Naive B cell (primary cell): Measurements from ENCODE around the gene DTNB. TPM values are rescaled to one million over a fixed set of nuclear protein-coding genes. Genes with fewer than 3 reads are reported as not detected.

Experiments used
- ATAC-seq, 2 donors: fragments of 150-1000 bp; cut with Tn5 transposase; 2 replicates each; pipeline ENCODE4 v1.10.0; 2021; ENCODE audit warnings: low read depth in 2 of 2, mild to moderate bottlenecking in 2 of 2, moderate library complexity in 2 of 2
- DNase-seq: peaks from one replicate; pipeline ENCODE4 v3.0.0; 2022
- H3K27ac Mint-ChIP-seq, 6 donors: one replicate each; pipeline ENCODE4 v1.8.0; 2020 to 2022; ENCODE audit warnings: mild to moderate bottlenecking in 6 of 6, mixed read lengths in 6 of 6, moderate library complexity in 5 of 6, inconsistent platforms in 2 of 6
- H3K27me3 Mint-ChIP-seq, 3 donors: one replicate each; pipeline ENCODE4 v1.8.0; 2021 to 2022; ENCODE audit warnings: mixed read lengths in 3 of 3, mild to moderate bottlenecking in 1 of 3
- H3K36me3 Mint-ChIP-seq, 2 donors: one replicate each; pipeline ENCODE4 v1.8.0; 2020 to 2022; ENCODE audit warnings: mixed read lengths in 2 of 2, inconsistent platforms in 1 of 2, mild to moderate bottlenecking in 1 of 2
- H3K4me1 Mint-ChIP-seq, 3 donors: one replicate each; pipeline ENCODE4 v1.8.0; 2020 to 2022; ENCODE audit warnings: mixed read lengths in 3 of 3, inconsistent platforms in 1 of 3, mild to moderate bottlenecking in 1 of 3, moderate library complexity in 1 of 3
- H3K4me3 Mint-ChIP-seq, 8 donors: one replicate each; pipeline ENCODE4 v1.8.0; 2020 to 2022; ENCODE audit warnings: mild to moderate bottlenecking in 8 of 8, mixed read lengths in 8 of 8, moderate library complexity in 8 of 8, inconsistent platforms in 2 of 8
- H3K9me3 Mint-ChIP-seq, 7 donors: one replicate each; pipeline ENCODE4 v1.8.0; 2020 to 2022; ENCODE audit warnings: mixed read lengths in 7 of 7, mild to moderate bottlenecking in 5 of 7, inconsistent platforms in 2 of 7, moderate library complexity in 1 of 7
- polyA plus RNA-seq, 6 donors: library from polyadenylated mRNA; unstranded; fragments of 300-500 nt; fragmentation: Illumina TruSeq; gene quantifications; one replicate each; pipeline ENCODE4 v1.2.3, GENCODE V29; 2021; ENCODE audit warnings: low read depth in 6 of 6

The DTNB gene
- polyA plus RNA-seq, 6 donors from 2014 or later, result 7.8 to 25.4 (median 16.1) TPM

DNA sequence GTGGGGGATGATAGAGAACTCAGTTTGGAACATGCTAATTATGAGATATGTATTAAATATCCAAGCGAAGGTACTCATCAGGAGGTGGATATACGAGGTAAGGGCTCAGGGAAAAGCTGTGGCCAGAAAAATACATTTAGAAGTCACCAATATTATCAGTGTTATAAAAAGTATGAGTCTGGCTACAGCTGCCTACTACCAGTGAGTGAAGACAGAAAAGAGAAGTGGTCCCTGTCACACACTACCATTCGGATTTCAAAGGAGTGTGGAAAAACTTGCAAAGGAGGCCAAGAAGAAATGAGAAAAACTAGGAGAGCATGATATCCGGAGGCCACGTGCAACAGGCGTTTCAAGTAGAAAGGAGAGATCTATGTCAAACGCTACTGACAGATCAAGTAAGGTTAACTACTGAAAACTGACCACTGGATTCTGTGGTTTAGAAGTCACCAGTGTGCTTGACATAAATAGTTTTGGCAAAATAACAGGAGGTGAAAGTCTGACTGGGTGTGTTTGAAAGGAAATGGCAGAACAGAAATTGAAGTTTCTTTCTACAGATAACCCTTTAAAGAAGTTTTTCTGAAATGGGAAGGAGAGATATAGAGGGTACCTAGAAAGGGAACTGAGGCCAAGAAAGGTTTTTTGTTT, 213.0 kb downstream of the DTNB start:
- peak overlapping the region in 2 of 6 donors; percentile 22 to 51 for H3K27ac Mint-ChIP-seq
- H3K4me1 Mint-ChIP-seq, result peaks cover 0 to 14% (median 5%) of the 10 kb centered on the region in 3 donors
- H3K9me3 Mint-ChIP-seq, result peaks cover 0 to 5% (median 0%) of the 10 kb centered on the region in 7 donors
- no peaks in the 10 kb centered on the region for H3K27me3 Mint-ChIP-seq
- ATAC-seq, result no peak
- peaks cover 0 to 9% of the 10 kb centered on the region in 2 donors for H3K36me3 Mint-ChIP-seq
- no peak for DNase-seq
- no peak overlapping the region for H3K4me3 Mint-ChIP-seq

DNA sequence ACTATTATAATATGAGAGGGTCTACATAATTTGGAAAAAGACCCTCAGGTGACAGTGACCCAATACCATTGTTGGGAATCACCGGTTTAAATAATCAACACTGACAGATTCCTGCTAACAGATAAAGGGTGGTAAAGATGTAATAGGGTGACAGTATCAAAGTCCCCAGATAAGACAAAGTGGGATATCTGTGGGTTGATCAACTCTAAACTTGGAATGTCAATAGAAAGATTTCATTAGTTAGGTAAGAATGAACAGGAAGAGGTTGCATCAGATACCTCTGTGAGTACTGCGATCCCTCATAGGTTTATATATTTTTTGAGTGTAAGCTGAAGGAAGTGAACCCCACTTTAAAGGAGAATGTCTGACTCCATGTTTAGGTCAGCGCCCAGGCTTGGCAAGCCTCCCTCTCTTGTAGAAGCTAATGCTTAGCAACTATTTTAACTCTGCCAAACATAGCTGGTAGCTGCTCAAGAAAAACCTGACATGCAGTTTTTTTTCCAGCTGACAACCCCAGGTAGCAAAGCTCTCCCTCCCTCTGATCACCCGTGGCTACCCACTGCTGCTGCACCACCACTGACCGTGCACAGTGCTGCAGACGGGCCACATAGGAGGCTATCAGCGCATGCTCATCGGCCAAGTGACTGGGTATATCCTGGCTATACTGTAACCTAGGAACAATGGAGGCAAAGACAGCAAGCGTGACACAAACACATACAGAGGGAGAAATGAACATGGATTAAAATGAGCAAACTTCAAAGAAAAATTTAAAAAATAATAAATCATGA, 218.4 kb downstream of the DTNB start:
- no peak overlapping the region for H3K4me3 Mint-ChIP-seq
- H3K36me3 Mint-ChIP-seq, result peaks cover 0 to 8% of the 10 kb centered on the region in 2 donors
- no peak for ATAC-seq
- no peaks in the 10 kb centered on the region for H3K27me3 Mint-ChIP-seq
- no peak for DNase-seq
- peaks cover 4 to 10% (median 6%) of the 10 kb centered on the region in 3 donors for H3K4me1 Mint-ChIP-seq
- H3K27ac Mint-ChIP-seq, result peak overlapping the region in 1 of 6 donors; percentile 16
- peaks cover 0 to 2% (median 0%) of the 10 kb centered on the region in 7 donors for H3K9me3 Mint-ChIP-seq

DNA sequence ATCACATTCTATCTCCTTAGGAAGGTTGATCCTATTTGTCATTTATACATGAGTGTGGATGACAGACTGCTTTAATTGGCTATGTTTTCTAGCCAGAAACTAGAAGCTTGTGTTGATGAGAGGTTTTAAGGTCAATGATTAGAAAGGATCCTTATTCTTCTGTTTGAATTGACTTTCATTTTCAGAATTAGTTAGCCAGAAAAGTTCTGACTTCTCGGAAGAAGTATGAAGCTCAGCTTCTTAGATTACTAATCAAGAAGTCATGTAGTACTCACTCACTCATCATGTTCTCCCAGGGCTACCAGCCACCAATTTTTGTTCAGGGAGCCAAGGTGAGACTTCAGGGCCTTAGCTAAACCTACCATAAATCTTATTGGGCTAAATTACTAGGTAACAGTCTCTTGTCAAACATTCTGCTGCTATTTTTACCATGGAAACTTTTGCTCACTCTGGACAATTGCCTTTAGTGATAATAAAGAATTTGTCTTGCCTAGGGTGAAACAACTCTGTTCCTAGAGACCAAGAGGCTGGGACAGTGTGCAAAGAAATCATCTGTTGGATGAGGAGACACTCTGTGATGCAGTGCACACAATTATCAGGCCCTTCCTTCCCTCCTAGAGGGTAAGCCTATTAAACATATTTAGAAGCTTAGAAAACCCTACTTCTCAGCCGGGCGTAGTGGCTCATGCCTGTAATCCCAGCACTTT, 220.0 kb downstream of the DTNB start:
- Mint-ChIP-seq H3K36me3 (peaks cover 0 to 15% of the 10 kb centered on the region in 2 donors), H3K27me3 (no peaks in the 10 kb centered on the region), H3K4me3 (peak overlapping the region in 1 of 8 donors; percentile 61), H3K9me3 (no peaks in the 10 kb centered on the region), H3K27ac (peak overlapping the region in 1 of 6 donors; percentile 44), H3K4me1 (peaks cover 4 to 13% (median 7%) of the 10 kb centered on the region in 3 donors)
- ATAC-seq (no peak), DNase-seq (no peak)

DNA sequence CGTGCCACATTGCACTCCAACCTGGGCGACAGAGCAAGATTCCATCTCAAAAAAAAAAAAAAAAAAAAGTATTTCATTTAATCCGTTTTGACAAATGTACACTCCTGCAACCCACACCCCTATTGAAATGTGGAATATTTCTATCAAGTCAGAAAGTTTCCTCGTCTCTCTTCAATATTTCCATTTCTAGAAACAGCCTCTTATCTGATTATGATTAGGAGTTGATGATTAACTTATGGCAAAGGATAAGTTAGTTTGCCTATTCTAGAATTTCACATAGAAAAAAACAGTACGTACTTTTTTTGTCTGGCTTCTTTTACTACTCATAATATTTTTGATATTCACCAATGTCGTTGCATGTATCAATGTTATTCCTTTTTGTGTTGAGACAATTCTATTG, 224.6 kb downstream of the DTNB start:
- peaks cover 9 to 27% (median 26%) of the 10 kb centered on the region in 3 donors for H3K4me1 Mint-ChIP-seq
- DNase-seq, result no peak
- no peaks in the 10 kb centered on the region for H3K27me3 Mint-ChIP-seq
- H3K36me3 Mint-ChIP-seq, result peaks cover 0 to 22% of the 10 kb centered on the region in 2 donors
- H3K9me3 Mint-ChIP-seq, result no peaks in the 10 kb centered on the region
- H3K27ac Mint-ChIP-seq, result no peak overlapping the region
- no peak for ATAC-seq
- H3K4me3 Mint-ChIP-seq, result no peak overlapping the region

DNA sequence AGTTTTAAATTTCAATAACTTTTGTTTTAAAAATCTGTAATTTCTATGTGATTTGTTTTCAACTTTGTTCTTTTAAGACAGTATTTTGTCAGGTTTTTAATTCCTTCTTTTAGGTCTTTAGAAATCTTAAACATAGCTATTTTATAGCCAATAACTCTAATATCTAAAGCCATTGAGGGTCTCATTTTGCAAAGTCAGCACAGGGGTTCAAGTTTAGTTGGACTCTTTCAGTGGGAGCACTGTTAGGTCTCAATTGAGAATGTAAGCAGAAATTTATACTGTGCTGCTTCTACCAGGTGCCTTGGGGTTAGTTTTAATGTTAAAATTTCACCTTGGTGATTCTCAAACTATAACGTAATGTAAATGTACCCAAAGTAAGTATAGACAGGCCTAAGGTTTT, 226.4 kb downstream of the DTNB start:
- no peak for DNase-seq
- ATAC-seq, result no peak
- peak overlapping the region in 1 of 6 donors; percentile 49 for H3K27ac Mint-ChIP-seq
- no peaks in the 10 kb centered on the region for H3K27me3 Mint-ChIP-seq
- H3K4me3 Mint-ChIP-seq, result no peak overlapping the region
- no peaks in the 10 kb centered on the region for H3K9me3 Mint-ChIP-seq
- peaks cover 0 to 15% of the 10 kb centered on the region in 2 donors for H3K36me3 Mint-ChIP-seq
- peaks cover 9 to 26% (median 19%) of the 10 kb centered on the region in 3 donors for H3K4me1 Mint-ChIP-seq

DNA sequence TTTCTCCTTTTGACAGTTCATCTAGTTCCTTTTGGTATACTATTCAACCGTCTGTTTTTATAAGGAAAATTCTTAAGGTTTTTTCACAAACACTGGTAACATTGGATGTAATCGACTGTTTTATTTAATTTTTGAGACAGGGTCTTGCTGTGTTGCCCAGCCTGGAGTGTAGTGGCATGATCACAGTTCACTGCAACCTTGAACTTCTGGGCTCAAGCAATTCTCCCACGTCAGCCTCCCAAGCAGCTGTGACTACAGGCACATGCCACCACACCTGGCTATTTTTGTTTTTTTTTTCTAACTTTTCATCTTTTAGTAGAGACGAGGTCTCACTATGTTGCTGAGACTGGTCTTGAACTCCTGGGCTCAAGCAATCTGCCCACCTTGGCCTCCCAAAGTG, 227.3 kb downstream of the DTNB start:
- Mint-ChIP-seq H3K27me3 (no peaks in the 10 kb centered on the region), H3K4me3 (no peak overlapping the region), H3K27ac (peak overlapping the region in 2 of 6 donors; percentile 77 to 88), H3K4me1 (peaks cover 5 to 21% (median 19%) of the 10 kb centered on the region in 3 donors), H3K36me3 (peaks cover 0 to 14% of the 10 kb centered on the region in 2 donors), H3K9me3 (no peaks in the 10 kb centered on the region)
- DNase-seq, result no peak
- ATAC-seq, result no peak

DNA sequence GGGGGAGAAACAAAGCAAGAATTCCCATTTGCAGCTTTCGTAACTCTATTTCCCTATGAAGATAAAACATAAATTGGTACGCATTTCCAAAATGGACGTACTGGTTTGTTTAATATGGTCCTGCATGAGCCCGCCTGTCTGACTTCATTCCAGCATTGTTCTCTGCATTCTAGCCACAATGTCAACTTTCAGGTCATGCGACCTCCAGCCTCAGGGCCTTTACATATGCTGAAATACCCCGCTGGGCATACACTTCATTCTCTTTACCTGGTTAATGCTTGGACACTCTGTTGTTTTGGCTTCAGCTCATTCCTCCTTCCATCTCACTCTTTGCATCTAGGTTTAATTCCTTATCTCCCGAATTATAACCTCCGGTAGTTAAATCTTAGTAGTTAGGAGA, 227.9 kb downstream of the DTNB start:
- H3K4me1 Mint-ChIP-seq, result peaks cover 5 to 20% (median 19%) of the 10 kb centered on the region in 3 donors

DNA sequence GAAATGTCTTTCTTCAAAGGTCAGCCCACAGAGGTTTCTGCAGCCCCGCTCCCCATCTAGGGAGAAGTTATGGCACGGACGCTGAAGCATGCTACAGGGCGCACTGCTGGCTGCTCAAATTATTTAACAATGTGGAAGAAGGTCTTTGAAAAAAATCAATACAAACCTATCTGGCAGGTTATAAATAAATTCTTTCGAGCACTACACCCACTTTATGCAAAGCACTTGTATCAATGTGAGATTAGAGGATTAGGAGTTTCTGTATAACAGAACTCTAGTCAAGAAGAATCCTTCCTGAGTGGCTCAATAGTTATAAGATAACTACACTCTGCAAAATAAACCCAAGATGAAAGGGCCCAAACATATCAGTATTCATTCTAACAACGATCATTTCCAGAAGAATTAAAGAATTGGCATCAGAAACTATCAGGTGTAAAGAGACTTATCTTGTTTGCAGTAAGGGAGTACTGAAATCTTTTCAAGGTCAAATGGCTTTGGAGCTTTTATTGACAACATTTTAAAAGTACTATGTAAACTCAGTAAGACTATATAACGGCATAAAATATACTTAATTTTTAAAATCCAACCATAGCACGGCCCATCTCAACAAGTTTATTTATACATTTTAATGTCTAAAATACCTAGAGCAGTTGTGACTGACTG, 228.6 kb downstream of the DTNB start:
- no peaks in the 10 kb centered on the region for H3K9me3 Mint-ChIP-seq
- ATAC-seq (no peak), DNase-seq (no peak)
- H3K36me3 Mint-ChIP-seq, result peaks cover 0 to 14% of the 10 kb centered on the region in 2 donors
- H3K4me3 Mint-ChIP-seq, result peak overlapping the region in 1 of 8 donors; percentile 39
- H3K4me1 Mint-ChIP-seq, result peaks cover 5 to 20% (median 19%) of the 10 kb centered on the region in 3 donors
- peak overlapping the region in 3 of 6 donors; percentile 4 to 56 (median 13) for H3K27ac Mint-ChIP-seq
- H3K27me3 Mint-ChIP-seq, result no peaks in the 10 kb centered on the region

More for the DNA sequence above, 227.9 kb downstream of the DTNB start:
- ATAC-seq (no peak), DNase-seq (no peak)
- Mint-ChIP-seq H3K9me3 (no peaks in the 10 kb centered on the region), H3K27me3 (no peaks in the 10 kb centered on the region), H3K36me3 (peaks cover 0 to 14% of the 10 kb centered on the region in 2 donors), H3K4me3 (peak overlapping the region in 2 of 8 donors; percentile 41 to 45), H3K27ac (no peak overlapping the region)

DNA sequence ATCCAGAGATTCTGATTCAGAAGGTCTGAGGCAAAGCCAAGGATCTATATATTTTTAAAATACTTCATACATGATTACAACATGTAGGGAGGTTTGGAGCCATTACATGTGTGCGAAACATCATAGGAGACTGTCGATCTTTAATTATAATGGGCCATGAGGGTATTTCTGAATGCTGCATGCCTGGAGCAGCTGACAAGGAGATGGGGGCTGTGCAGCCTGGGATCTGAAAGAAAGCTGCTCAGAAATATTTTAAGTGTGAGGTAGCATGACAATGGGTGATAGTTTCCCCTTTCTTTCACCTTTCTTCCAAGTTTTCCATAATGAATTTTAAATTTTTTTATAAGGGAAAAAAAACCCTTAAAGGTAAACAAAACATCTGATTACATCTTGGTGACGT, 229.6 kb downstream of the DTNB start:
- no peak overlapping the region for H3K4me3 Mint-ChIP-seq
- no peaks in the 10 kb centered on the region for H3K27me3 Mint-ChIP-seq
- H3K9me3 Mint-ChIP-seq, result no peaks in the 10 kb centered on the region
- peak overlapping the region in 1 of 6 donors; percentile 29 for H3K27ac Mint-ChIP-seq
- H3K36me3 Mint-ChIP-seq, result peaks cover 0 to 7% of the 10 kb centered on the region in 2 donors
- peaks cover 5 to 20% (median 19%) of the 10 kb centered on the region in 3 donors for H3K4me1 Mint-ChIP-seq
- no peak for DNase-seq
- ATAC-seq, result no peak

DNA sequence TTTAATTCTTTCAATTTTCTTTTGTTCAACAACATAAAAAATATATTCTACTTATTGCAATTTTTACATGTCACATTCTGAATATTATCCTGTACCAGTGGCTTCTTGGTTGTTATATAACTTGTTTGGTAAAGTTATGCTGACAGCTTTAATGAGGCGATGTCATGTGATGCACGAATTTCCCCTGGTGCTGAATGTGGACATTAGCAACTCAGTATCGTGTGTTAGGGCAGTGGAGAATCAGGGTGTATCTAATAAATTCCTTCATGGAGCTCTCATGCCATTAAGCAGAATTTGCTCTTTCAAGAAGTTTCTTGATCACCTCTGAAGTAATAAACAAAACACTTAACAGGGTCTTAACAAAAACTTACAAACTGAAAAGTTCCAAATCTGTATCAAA, 232.0 kb downstream of the DTNB start:
- ATAC-seq, result no peak
- H3K4me1 Mint-ChIP-seq, result peaks cover 0 to 17% (median 12%) of the 10 kb centered on the region in 3 donors

DNA sequence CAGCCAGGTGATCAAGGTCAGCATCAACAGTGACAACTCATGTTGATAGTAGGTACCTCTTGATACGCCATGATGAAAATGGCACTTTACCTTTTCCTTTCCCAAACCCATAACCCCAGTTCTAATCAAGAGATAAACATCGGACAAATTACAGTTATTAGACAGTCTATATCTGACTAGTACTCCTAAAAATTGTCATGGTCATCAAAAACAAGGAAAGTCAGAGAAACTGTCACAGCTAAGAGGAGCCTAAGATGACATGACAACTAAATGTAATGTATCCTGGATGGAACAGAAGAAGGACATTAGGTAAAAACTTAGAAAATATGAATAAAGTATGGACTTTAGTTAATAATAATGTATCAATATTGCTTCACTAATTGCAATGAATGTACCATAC, 234.6 kb downstream of the DTNB start:
- peaks cover 0 to 5% (median 3%) of the 10 kb centered on the region in 3 donors for H3K4me1 Mint-ChIP-seq
- ATAC-seq (no peak), DNase-seq (no peak)
- H3K27ac Mint-ChIP-seq, result peak overlapping the region in 1 of 6 donors; percentile 40
- H3K36me3 Mint-ChIP-seq, result peaks cover 0 to 4% of the 10 kb centered on the region in 2 donors
- H3K27me3 Mint-ChIP-seq, result no peaks in the 10 kb centered on the region
- peaks cover 0 to 5% (median 0%) of the 10 kb centered on the region in 7 donors for H3K9me3 Mint-ChIP-seq
- no peak overlapping the region for H3K4me3 Mint-ChIP-seq

More for the DNA sequence above, 232.0 kb downstream of the DTNB start:
- Mint-ChIP-seq H3K36me3 (no peaks in the 10 kb centered on the region), H3K27me3 (no peaks in the 10 kb centered on the region), H3K4me3 (no peak overlapping the region), H3K27ac (no peak overlapping the region), H3K9me3 (no peaks in the 10 kb centered on the region)
- DNase-seq, result no peak

DNA sequence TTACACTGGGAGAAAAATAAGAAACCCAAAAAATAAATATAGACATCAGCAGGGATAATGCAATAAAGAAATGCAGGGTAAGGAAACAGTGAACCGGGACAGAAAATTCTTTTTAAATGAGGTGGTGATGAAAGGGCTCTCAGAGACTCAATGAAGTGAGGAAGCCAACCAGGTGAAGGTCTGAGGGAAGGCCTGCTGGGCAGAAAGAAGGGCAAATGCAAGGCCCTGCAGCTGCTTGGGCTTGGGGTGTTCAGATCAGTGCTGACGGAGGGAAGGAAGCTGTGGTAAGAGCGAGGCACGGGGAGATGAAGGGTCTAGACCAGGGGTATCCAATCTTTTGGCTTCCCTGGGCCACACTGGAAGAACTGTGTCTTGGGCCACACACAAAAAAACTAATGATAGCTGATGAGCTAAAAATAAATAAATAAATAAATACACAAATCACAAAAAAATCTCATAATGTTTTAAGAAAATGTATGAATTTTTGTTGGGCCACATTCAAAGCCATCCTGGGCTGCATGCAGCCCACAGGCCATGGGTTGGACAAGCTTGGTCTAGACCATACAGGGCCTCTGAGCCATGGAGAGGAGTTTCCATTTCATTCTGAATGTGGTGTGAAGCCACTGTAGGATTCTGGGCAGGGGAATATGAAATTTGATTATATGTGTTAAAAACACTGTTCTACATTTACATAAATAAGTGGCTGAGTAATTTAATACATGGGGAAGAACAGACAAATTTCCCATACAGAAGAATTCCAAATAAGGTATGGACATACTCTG, 235.3 kb downstream of the DTNB start:
- no peak overlapping the region for H3K27ac Mint-ChIP-seq
- DNase-seq (no peak), ATAC-seq (no peak)
- H3K4me1 Mint-ChIP-seq, result peaks cover 0 to 5% (median 3%) of the 10 kb centered on the region in 3 donors
- no peak overlapping the region for H3K4me3 Mint-ChIP-seq
- peaks cover 0 to 4% of the 10 kb centered on the region in 2 donors for H3K36me3 Mint-ChIP-seq
- no peaks in the 10 kb centered on the region for H3K27me3 Mint-ChIP-seq
- peaks cover 0 to 5% (median 0%) of the 10 kb centered on the region in 7 donors for H3K9me3 Mint-ChIP-seq
